Measurements from ENCODE around the gene GPX4. TPM values are rescaled to one million over a fixed set of nuclear protein-coding genes. Genes with fewer than 3 reads are reported as not detected.

GPX4 gene
- total RNA-seq, 1 donor from 2014 or later, result 387 TPM

DNA sequence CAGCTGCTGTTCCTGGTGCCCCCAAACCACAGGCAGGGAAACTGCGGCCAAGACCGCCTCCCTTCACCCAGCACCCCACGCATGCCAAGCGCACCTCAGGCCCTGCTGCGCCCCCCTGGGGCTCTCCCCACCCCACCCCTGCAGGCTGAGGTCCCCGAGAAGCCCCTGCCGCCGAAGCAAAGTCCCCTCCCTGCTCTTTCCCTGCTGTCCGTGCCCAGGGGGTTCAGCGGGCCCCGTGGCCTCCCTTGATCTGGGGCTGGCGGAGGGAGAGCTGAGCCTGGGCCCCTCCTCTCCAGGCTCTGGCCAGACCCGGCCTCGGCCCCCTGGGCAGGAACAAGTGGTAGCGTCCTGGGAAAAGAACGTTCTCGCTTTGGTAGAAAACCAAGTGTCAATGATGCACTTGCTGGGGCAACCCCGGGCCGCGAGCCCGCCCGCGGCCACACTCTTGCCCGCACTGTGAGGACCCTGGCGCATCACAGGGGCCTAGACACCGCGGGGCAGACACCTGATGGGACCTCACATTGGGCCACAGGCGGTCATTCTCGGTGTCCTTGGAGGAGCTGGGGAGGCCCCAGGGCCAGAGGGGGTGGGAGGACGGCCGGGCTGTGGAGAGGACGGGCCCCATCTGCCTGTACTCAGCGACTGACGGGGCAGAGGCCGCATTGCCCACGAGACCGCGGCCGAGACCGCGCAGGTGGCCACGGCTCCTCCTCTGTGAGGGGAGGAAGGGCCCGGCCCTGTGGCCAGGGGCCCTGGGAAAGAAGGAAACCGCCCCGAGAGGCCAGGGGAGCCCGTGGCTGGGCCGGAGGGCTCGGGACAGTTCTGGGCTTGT, 29.0 kb downstream of the GPX4 start:
- DNase-seq, result no peak
- H3K36me3 ChIP-seq, result peaks cover 13% of the 10 kb centered on the region
- peaks cover 51% of the 10 kb centered on the region for H3K4me1 ChIP-seq
- H3K4me3 ChIP-seq, result peak overlapping the region; percentile 80
- ATAC-seq, result peak; percentile 3
- H3K27me3 ChIP-seq, result no peaks in the 10 kb centered on the region
- H3K9me3 ChIP-seq, result no peaks in the 10 kb centered on the region
- H3K27ac ChIP-seq, result peak overlapping the region; percentile 97
- intact Hi-C loops (cut with DNase I), result no loop called here
- TF ChIP-seq, protein P1, sequence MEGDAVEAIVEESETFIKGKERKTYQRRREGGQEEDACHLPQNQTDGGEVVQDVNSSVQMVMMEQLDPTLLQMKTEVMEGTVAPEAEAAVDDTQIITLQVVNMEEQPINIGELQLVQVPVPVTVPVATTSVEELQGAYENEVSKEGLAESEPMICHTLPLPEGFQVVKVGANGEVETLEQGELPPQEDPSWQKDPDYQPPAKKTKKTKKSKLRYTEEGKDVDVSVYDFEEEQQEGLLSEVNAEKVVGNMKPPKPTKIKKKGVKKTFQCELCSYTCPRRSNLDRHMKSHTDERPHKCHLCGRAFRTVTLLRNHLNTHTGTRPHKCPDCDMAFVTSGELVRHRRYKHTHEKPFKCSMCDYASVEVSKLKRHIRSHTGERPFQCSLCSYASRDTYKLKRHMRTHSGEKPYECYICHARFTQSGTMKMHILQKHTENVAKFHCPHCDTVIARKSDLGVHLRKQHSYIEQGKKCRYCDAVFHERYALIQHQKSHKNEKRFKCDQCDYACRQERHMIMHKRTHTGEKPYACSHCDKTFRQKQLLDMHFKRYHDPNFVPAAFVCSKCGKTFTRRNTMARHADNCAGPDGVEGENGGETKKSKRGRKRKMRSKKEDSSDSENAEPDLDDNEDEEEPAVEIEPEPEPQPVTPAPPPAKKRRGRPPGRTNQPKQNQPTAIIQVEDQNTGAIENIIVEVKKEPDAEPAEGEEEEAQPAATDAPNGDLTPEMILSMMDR (IDR thresholded peaks at IDR 0.05), result no peak

DNA sequence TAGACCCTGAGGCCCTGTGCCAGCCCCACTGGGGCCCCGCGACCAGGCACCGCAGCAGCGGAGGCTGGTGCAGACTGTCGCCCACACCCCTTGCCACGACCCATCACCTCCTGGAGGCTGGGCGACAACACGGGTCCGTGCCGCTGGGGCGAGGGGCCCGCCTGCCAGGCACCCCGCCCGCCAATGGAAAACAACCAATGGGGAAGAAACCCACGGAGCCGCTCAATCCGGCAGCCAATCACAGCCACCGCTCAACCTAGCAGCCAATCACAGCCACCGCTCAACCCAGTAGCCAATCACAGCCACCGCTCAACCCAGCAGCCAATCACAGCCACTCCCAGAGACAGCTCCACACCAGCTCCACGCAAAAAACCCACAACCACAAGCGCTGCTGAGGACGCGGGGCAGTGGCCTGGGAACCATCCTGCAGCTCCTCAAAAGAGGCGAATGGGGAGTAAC, 29.7 kb downstream of the GPX4 start:
- DNase-seq (no peak), ATAC-seq (peak; percentile 34)
- H3K27ac ChIP-seq, result peak overlapping the region; percentile 97
- peaks cover 51% of the 10 kb centered on the region for H3K4me1 ChIP-seq
- no peaks in the 10 kb centered on the region for H3K27me3 ChIP-seq
- peak overlapping the region; percentile 80 for H3K4me3 ChIP-seq
- TF ChIP-seq, protein P1 (IDR thresholded peaks at IDR 0.05), result no peak
- no peaks in the 10 kb centered on the region for H3K9me3 ChIP-seq
- peaks cover 7% of the 10 kb centered on the region for H3K36me3 ChIP-seq
- intact Hi-C loops (cut with DNase I), result no loop called here

DNA sequence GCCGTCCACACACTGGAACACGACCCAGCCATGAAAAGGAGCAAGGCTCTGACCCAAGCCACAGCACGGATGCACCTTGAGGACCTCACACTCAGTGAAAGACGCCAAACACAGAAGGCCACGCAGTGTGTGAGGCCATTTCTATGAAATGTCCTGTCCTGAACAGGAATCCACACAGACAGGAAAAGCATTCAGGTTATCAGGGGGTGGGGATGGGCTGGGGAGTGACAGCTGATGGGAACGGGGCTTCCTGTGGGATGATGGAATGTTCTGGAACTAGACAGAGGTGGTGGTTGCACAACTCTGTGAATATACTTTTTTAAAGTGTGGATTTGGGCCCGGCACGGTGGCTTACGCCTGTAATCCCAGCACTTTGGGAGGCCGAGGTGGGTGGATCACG, 30.6 kb downstream of the GPX4 start:
- no peaks in the 10 kb centered on the region for H3K27me3 ChIP-seq
- H3K27ac ChIP-seq, result peak overlapping the region; percentile 47
- H3K36me3 ChIP-seq, result peaks cover 7% of the 10 kb centered on the region
- no peak overlapping the region for H3K4me3 ChIP-seq
- no peak for ATAC-seq
- DNase-seq, result no peak
- peaks cover 43% of the 10 kb centered on the region for H3K4me1 ChIP-seq
- H3K9me3 ChIP-seq, result no peaks in the 10 kb centered on the region
- intact Hi-C loops (cut with DNase I), result no loop called here
- TF ChIP-seq, protein P1 (IDR thresholded peaks at IDR 0.05), result no peak

DNA sequence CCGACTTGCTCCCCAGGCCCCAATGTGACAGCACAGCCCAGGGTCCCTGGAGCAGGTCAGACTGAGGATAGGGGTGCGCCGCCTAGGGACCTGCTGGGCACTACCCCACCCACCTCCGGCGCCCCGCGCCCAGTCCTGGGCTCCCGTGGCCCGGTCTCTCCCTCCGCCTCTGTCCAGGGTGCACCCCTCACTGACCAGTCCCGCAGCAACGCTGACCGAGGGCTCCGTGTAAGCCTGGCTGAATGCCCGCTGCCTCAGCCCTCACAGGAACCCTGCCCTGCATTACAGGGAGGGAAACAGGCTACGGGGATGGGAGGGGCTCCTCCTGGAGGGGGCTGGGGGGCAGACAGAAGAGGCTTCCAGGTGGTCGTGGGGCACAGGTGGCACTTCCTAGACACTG, 31.7 kb downstream of the GPX4 start:
- peaks cover 33% of the 10 kb centered on the region for H3K4me1 ChIP-seq
- intact Hi-C loops (cut with DNase I), result no loop called here
- H3K27me3 ChIP-seq, result no peaks in the 10 kb centered on the region
- H3K4me3 ChIP-seq, result no peak overlapping the region
- no peak for DNase-seq
- H3K27ac ChIP-seq, result peak overlapping the region; percentile 53
- TF ChIP-seq, protein P1 (IDR thresholded peaks at IDR 0.05), result no peak
- no peaks in the 10 kb centered on the region for H3K9me3 ChIP-seq
- peaks cover 7% of the 10 kb centered on the region for H3K36me3 ChIP-seq
- no peak for ATAC-seq

DNA sequence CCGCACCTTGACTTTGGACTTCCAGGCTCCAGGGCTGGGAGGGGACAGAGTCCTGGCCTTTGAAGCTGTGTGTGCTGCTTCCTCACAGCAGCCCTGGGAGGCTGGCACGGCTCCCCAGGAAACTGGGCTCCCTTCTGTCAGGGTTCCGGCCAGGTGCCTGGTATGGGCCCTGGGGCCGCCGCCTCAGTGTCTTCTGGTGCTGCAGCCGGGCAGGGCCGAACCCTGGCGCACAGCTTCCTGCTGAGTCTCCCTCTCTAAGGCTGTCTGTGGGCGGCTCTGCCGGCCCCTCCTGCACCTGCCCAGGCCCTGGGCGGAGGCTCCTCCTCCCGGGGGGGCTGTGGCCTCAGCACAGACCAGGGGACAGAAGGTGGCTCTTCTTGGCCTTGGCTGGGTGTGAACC, 32.4 kb downstream of the GPX4 start:
- DNase-seq (no peak), ATAC-seq (no peak)
- peaks cover 26% of the 10 kb centered on the region for H3K4me1 ChIP-seq
- peak overlapping the region; percentile 53 for H3K27ac ChIP-seq
- H3K36me3 ChIP-seq, result peaks cover 7% of the 10 kb centered on the region
- intact Hi-C loops (cut with DNase I), result no loop called here
- H3K27me3 ChIP-seq, result no peaks in the 10 kb centered on the region
- TF ChIP-seq, protein P1 (IDR thresholded peaks at IDR 0.05), result no peak
- H3K9me3 ChIP-seq, result no peaks in the 10 kb centered on the region
- no peak overlapping the region for H3K4me3 ChIP-seq

All from upper lobe of right lung (tissue), 1 donor.